Stimulated activated naive CD4-positive, alpha-beta T cell treated with Interleukin-2 at 50 U/mL for 16 hours (primary cell): ENCODE measurements around the gene SHANK2.

ENCODE experiments used
- DNase-seq: peaks from one replicate; lab custom pipeline; 2025; lab: John Stamatoyannopoulos, UW

Gene SHANK2

GRCh38 chr11:71252269-71252769, at the start of gene SHANK2:
SHANK2 (minus strand) TSS chr11:71252577; CDS start chr11:71147326, 105,251 bp downstream.
- no peak for DNase-seq

DNA sequence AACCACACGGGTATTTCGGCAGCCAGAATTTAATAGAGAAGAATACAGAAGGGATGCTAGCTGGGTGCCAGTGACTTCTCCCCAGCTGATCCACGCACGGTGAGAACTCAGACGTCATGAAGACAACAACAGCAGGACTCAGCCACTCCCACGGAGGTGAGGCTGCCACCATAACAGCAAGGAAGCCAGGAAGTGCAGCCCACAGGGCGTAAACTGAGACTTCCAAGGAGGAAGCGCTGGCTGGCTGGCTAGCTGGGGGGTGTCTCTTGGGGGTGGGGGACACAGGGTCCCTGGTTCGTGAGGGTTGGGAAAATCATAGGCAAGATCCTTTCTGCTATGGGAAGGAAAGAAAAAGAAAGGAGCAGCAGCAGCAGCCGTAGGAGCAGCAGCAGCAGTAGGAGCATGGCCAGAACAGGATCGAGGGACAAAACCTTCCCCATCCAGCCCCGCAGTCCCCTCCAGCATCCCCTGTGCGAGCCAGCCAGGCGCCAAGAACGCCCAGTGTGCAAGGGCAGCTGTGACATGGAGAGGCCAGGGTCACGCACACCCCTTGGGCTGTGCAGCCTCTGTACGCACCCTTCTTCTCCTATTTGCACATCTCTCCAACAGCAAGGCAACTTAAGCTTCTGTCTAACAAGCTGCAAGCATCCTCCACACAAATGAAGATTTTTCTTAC, 49.6 kb upstream of the SHANK2 start:
- no peak for DNase-seq

DNA sequence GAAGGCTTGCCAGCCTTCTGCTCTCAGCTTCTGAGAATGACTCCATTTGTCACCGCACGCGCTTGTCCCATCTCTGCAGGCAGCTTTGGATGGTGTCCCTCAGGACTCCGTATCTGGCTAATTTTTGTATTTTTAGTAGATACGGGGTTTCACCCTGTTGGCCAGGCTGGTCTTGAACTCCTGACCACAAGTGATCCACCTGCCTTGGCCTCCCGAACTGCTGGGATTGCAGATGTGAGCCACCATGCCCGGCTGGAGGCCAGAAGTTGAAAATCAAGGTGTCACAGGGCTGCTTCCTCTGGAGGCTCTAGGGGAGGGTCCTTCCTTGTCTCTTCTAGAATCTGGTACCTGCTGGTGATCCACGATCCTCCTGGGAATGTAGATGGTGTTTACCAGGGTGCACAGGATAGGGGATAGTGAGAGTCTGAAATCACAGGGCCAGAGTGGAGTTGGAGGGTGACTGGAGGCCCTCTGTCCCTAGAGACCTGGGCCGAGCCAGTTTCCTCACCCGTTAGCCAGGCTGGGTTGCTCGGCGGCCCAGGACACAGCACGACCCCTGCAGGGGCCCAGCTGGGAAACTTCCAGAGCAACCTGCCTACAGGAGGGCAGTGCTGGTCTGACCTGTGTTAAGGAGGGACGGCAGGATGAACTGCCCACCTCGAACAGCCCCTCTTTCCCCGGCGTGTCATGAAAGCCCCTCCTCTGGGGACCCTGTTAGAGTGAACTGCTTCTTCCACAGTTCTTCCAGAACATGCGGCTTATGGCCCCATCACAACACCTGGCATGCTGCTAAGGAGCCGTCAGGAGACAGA, 48.9 kb upstream of the SHANK2 start:
- no peak for DNase-seq

DNA sequence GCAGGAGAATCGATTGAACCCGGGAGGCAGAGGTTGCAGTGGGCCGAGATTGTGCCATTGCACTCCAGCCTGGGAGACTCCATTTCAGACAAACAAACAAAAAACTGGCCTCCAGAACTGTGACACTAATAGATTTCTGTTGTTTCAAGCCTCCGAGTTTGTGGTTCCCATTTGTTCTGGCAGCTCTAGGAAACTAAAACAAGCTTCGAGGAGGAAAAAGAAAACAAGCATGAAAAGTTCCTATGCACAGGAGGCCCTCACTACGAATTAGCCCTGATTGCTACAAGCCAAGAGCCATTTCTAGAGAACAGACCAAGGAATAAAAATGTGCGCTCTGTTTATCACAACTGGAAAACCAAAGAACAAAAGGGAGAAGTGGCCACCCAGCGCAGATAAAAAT, 47.8 kb upstream of the SHANK2 start:
- no peak for DNase-seq

DNA sequence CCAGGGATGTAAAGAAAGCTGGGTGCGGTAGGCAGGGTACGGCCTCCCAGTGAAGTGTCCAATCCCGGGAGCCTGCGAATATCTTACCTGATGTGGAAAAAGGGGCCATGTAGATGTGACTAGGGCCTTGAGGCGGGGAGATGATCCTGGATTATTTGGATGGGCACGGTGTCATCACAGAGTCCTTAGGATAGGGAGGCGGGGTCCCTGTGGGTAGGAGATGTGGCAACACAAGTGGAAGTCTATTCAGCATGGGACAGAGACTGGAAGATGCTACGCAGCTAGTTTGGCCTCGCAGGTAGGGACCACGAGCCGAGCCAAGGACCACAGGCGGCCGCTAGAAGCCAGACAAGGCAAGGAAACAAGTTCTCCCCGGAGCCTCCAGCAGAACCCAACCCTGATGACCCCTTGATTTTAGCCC, 46.4 kb upstream of the SHANK2 start:
- DNase-seq, result no peak

- no peak for DNase-seq
These were observed 45.7 kb upstream of the SHANK2 start for GRCh38 chr11:71298016-71298550.

DNA sequence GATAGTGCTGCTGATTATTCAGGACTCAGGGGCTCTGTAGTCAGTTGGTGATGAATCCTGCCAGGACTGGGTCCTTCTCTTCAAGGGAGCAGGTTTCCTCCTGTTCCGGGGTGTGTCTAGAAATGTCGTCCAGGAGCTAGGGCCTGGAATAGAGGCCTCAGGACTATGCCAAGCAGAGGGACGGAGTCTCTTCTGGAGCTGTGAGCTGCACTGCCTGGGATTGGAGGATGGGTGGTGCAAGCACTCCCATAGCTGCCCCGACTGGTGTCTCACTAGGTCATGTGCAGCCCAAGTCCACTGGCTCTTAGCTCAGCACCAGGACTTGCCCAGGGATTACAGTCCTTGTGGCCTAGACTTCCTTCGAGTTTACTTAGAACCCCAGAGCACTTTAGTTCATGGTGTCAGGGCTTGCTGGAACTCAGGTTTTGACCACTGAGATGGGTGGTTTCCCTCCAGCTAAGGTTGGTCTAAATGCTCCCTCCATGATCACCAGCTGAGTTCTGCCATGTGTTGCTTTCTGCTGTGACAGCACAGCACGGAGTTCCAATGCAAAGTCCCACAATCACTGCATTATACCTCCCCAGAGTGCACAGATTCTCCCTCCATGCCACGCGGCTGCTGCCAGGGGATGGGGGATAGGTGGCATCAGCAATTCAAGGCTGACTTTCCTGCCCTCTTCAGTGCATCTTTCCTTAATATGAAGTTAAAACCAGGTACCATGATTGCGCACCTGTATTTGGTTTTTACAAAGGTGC, 42.6 kb upstream of the SHANK2 start:
- DNase-seq, result no peak

DNA sequence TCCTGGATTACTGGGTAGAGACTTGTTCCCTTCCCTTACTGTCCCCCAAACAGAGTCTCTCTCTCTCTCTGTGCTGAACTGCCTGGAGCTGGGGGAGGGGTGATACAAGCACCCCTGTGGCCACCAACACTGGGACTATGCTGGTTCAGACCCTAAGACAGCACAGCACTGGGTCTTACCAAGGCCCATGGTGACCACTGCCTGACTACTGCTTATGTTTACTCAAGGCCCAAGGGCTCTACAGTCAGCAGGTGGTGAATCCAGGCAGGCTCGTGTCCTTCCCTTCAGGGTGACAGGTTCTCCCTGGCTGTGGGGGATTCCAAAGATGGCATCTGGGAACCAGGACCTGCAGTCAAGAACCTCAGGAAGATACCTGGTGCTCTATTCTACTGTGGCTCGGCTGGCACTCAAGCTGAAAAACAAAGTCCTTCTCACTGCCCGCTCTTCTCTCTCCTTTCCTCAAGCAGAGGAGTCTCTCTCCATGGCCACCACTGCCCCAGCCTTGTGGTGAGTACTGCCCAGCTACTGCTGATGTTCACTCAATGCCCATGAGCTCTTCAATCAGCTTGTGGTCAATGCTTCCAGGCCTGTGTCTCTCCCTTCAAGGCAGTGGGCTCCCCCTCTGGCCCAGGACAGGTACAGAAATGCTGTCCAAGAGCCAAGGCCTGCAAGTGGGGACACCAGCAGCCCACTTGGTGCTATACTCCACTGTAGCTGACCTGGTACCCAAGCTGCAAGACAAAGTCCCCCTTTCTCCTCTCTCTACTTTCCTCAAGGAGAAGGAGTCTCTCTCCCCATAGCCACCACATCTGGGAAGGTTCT, 41.8 kb upstream of the SHANK2 start:
- no peak for DNase-seq

GRCh38 chr11:71286701-71287643, 34.6 kb upstream of the SHANK2 start:
- no peak for DNase-seq

- no peak for DNase-seq
These were observed 32.7 kb upstream of the SHANK2 start for GRCh38 chr11:71285111-71285510.

DNA sequence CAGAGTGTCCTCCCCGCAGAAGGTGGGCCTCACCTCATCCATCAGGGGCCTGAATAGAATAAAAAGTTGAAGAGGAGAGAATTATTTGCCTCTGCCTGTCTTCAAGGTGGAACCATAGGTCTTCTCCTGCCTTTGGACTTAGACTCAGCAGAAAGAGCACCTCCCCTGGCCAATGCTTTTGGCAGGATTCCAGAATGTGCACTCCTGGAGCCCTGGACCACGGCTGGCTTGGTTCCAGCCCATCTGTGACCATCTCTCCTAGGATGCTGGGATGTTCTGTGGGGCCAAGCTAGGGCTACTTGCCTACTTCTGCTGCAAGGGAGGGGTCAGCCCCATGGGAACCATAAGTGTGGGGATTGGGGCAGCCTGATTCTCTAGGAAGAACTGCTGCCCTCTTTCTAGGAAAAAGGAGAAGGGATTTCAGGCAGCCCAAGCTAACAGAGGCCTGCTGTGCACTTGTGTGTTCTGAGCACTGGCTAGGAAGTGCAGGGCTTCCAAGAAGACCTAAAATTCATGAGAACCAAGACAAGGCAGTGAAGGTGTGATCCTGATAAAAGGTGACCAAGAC, 32.2 kb upstream of the SHANK2 start:
- no peak for DNase-seq

DNA sequence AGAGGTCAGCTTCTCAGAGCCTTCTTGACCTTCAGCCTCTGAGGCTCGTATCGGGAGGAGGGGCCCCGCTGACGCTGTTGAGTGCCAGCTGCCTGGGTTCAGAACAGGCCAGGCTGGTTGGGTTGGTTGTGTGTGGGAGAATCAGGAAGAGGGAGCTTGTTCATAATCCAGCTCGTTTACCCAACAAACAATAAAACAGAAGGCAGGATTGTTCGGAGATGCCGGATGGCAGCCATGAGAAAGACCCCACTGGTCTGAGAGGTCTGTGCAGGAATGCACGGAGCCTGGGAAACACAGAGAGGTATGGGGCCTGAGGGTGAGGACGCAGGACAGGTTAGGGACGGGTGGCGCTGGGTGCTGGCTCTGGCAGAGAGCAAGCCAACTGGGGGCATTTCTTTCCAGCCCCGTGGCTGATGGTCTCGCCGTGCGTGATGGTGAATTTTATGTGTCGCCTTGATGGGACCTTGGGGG, 31.6 kb upstream of the SHANK2 start:
- no peak for DNase-seq

DNA sequence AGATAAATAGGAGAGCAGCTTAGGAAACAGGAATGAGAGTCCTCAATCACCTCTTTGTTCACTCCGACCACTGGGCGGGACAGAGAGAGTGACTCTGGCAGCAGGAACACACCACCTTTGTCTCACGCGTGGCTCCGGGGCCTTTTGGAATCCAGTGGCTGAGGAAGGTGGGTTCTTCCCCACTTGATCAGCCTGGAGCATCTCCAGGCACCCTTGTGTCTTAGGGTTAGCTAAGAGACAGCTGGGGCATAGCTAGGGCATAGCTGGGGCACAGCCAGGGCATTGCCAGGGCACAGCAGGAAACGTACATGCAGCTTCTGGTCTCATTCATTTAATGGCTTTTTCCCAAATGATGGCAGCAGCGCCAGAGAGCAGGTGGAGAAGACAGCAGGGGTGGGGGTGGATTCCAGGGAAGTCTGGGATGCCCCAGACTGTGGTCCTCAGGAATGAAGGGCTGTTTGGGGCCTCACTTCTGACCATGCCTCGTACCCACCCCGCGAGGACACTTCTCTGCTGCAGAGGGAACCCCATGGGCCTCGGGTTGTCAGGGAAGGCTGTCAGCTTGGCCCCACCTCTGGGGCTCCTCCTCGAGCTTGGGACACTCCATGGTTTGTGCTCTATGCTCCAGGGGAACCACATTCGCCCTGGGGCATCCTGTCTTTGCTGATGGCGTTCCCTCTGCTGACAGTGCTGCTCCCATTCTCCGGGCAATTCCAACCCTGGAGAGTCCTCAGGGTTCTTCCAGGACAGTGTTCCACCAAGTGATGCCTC, 30.4 kb upstream of the SHANK2 start:
- DNase-seq, result no peak

GRCh38 chr11:71281831-71282230, 29.5 kb upstream of the SHANK2 start:
- no peak for DNase-seq

DNA sequence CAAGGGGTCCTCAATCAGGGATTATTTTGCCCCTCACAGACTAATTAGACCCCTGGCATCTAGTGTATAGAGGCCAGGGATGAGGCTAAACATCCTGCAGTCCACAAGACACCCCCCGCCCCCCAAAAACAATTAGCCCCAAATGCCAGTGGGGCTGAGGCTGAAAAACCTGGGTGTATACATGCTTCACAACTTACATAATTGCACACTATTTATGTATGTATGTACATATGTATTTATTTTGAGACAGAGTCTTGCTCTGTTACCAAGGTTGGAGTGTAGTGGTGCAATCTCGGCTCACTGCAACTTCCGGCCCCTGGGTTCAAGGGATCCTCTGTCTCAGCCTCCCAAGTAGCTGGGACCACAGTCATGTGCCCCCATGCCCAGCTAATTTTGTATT, 28.8 kb upstream of the SHANK2 start:
- DNase-seq, result no peak

GRCh38 chr11:71279916-71280645, 27.7 kb upstream of the SHANK2 start:
- no peak for DNase-seq

GRCh38 chr11:71272161-71272560, 19.8 kb upstream of the SHANK2 start:
- DNase-seq, result no peak
